Endometrial microvascular endothelial cells (primary cell): ENCODE measurements around the gene INHBE. TPM values are rescaled to one million over a fixed set of nuclear protein-coding genes. Genes with fewer than 3 reads are reported as not detected.

ENCODE experiments used
- in situ Hi-C: cut with HindIII; loops from 2 replicates; pipeline ENCODE4 v1.10.0; 2017; ENCODE audit warnings: low sequenced_read_pairs, low pct_unique_long_range_greater_than_20kb; ENCODE audit errors: inconsistent ontology term
- total RNA-seq: library from RNA; depleted of rRNA; stranded (reverse); fragments of >200 nt; gene quantifications from one replicate; pipeline ENCODE4 v1.2.3, GENCODE V29; 2015; ENCODE audit errors: inconsistent ontology term

INHBE gene
- total RNA-seq, 1 donor from 2014 or later: not detected

DNA sequence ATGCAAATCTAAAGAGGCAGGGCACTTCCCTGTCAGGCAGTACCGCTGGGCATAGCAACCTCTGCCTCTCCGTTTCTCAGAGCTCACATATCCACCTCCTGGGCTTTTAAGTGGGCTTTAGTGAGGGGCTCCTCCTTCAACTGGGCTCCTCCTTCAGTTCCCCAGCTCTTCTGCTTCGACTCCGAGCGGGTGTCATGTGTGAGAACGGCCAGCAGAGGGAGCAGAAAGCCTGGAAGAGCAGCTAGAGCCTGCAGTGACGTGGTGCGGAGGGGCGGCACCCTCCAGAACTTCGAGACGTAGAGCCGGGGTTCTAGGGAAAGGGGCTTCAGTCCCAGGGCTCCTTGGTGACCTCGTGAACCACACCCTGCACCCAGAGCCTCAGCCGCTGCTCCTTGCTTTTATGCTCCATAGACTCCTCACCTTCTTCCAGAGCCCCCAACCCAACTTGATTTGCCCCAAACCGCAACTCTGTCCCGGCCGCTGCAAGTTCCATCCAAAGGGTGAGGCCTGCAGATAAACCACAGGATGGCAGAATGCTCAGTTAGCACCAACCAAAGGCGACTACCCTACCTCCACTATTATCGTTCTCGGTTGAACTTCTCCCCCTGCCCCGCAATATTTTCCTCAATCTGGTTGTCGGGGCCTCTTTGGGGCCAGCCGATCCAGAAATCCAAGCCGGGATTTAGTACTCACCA is 4.1 kb downstream of the INHBE start:
- in situ Hi-C loops: no loop called here

- in situ Hi-C loops: no loop called here
Measured at GRCh38 chr12:57459750-57460467, 4.8 kb downstream of the INHBE start, which contains the start of gene GLI1. TSS of gene GLI1 (plus strand) at chr12:57459785. CDS start at chr12:57463692, 3,907 bp downstream.

GRCh38 chr12:57460468-57460784 is 5.3 kb downstream of the INHBE start:
- in situ Hi-C loops: no loop called here

DNA sequence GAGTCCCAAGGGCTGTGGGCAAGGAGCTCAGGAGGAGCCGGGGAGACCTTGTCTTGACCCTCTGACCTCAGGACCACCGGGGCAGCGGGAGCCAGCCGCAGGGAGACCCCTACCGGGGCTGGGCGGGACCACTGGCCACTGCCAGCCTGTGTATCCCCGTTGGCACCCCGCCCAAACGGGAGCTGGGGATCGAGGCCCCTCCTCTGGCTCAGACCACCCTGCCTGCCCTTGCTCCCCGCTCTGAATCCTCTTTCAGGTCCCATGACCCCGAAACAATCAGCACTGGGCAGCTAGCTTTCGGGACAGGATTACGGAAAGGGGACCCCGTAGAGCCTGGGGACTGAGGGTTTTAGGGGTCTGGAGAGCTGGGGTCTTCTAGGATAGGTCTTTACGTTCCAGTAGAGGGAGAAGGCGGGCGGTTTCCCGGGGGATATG is 5.8 kb downstream of the INHBE start:
- in situ Hi-C loops: no loop called here

DNA sequence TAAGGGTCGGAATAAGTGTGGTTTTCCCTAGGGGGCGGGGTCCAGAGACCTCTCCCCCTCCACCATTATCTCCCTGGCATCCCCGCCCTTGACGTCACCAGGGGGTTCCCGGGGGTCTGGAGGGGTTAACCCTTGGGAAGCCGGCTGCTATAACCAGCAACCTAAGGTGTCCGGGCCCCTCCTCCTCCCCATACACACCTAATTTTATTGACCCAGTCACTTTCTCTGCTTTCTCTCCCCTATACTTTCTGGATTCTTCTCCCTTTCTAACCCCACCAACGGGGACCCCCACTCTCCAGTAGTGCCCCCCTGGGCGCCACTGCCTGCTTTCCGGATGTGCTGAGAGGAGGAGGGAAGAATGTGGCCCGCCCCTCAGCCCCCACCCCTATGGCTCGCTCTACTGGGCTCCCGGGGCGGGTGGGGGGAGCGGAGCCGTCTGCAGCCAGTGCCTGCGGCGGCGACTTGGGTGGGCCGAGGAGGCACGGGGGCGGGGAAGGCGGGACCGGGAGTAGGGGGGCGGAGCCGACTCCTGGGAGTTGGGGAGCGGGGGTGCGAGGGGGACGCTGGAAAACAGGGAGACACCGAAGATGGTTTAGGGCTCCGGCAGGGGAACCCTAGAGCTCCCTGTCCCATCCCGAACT is 6.3 kb downstream of the INHBE start:
- in situ Hi-C loops: no loop called here

DNA sequence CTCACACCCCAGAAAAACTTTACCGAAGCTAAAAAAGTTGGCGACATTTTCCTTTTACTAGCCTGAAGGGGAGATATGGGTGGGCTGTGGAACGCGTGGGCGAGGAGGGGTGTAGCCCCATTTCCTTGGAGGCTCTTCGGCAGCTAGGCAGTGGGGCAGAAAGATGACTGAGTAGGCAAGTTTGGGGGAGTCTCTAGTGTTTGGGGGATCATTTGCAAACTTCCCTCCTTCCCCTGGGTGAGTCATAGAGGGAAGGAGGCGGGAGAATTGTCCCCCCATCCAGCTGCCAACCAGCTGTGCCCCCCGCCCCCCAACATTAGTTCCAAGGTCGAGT is 6.8 kb downstream of the INHBE start:
- in situ Hi-C loops: no loop called here

- in situ Hi-C loops: no loop called here
Measured at GRCh38 chr12:57462251-57462911, 7.3 kb downstream of the INHBE start.

DNA sequence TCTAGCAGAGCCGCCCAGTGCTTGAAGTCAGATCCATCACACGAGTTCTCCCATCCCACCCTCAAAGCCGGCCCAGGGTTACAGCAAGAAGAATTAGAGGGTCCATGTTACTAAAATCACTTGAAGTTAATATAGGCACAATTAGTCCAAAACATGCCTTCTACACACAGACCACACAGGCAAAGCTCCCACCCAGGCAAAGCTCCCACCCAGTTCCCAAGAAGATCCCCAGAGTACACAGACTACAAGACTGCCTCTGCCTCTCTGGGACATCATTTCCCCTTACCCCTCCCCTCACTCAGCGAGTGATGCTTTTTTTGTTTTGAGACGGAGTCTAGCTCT is 7.8 kb downstream of the INHBE start:
- in situ Hi-C loops: no loop called here

DNA sequence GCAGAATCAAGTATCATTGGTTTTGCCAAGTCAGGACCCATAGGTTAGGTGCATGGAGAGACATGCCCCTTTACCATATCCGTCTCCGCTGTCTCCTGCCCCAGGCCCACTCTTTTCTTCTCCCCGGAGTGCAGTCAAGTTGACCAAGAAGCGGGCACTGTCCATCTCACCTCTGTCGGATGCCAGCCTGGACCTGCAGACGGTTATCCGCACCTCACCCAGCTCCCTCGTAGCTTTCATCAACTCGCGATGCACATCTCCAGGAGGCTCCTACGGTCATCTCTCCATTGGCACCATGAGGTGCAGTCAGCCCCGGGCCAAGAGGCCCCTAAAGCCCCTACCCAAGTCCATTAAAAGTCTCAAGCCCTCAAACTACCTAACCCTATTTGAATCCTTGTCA is 9.5 kb downstream of the INHBE start:
- in situ Hi-C loops: no loop called here

DNA sequence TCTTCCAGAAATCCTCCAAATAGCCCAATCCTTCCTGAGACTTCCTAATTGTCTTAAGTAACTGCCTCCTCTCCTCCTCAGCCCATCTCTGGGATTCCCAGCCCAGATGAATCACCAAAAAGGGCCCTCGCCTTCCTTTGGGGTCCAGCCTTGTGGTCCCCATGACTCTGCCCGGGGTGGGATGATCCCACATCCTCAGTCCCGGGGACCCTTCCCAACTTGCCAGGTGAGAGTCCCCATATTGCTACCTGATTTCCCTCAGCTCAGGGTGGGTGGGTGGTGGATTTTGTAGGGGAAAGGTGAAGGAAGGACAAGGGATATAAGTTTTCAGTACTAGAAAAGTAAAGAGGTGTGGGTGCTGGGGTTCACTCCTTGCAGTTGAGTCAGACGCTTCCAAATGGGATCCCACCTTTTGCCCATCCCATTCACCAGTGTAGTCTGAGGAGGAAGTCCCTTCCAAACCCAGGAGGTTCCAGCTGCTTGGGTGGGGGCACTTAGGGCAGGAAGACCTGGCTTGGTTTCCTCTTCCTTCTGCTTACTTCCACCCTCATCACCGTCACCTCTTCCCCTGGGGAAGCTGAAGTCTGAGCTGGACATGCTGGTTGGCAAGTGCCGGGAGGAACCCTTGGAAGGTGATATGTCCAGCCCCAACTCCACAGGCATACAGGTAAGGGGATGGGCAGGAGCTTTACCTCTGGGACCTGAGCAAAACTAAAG is 10.1 kb downstream of the INHBE start:
- in situ Hi-C loops: no loop called here

GRCh38 chr12:57465747-57466505 is 10.8 kb downstream of the INHBE start:
- in situ Hi-C loops: no loop called here

GRCh38 chr12:57467212-57467874 is 12.2 kb downstream of the INHBE start:
- in situ Hi-C loops: no loop called here

DNA sequence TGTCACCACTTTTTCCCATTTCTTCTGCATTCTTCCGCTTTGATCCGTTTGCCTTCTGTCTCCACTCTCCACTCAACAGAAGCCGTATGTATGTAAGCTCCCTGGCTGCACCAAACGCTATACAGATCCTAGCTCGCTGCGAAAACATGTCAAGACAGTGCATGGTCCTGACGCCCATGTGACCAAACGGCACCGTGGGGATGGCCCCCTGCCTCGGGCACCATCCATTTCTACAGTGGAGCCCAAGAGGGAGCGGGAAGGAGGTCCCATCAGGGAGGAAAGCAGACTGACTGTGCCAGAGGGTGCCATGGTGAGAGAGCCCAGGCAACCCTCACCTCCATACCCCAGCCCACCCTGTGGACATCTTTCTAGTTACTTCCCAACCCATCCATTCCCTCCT is 12.8 kb downstream of the INHBE start:
- in situ Hi-C loops: no loop called here

DNA sequence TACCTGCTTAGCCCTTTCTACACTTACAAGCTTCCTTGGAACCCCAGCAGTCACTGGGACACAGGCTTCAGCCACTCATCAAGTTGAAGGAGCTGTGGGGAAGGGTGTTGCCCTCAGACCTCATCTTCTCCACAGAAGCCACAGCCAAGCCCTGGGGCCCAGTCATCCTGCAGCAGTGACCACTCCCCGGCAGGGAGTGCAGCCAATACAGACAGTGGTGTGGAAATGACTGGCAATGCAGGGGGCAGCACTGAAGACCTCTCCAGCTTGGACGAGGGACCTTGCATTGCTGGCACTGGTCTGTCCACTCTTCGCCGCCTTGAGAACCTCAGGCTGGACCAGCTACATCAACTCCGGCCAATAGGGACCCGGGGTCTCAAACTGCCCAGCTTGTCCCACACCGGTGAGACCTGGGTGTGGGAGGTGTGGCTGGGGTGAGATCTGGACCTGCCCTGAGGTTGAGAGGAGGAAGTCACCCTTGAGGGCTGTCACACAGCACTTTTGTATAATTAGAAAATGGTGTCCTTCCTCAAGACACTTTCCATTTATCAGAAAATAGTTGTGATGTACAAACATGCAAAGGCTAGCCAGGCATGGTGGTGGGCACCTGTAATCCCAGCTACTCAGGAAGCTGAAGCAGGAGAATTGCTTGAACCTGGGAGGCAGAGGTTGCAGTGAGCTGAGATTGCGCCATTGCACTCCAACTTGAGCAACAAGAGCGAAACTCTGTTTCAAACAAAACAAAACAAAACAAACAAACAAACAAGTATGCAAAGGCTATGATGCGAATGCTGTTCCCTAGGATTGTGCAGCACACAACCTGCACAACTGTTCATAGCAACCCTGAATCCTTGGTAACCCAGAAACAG is 14.4 kb downstream of the INHBE start:
- in situ Hi-C loops: no loop called here

DNA sequence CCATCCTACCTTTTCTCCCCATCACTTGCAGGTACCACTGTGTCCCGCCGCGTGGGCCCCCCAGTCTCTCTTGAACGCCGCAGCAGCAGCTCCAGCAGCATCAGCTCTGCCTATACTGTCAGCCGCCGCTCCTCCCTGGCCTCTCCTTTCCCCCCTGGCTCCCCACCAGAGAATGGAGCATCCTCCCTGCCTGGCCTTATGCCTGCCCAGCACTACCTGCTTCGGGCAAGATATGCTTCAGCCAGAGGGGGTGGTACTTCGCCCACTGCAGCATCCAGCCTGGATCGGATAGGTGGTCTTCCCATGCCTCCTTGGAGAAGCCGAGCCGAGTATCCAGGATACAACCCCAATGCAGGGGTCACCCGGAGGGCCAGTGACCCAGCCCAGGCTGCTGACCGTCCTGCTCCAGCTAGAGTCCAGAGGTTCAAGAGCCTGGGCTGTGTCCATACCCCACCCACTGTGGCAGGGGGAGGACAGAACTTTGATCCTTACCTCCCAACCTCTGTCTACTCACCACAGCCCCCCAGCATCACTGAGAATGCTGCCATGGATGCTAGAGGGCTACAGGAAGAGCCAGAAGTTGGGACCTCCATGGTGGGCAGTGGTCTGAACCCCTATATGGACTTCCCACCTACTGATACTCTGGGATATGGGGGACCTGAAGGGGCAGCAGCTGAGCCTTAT is 15.3 kb downstream of the INHBE start:
- in situ Hi-C loops: no loop called here

DNA sequence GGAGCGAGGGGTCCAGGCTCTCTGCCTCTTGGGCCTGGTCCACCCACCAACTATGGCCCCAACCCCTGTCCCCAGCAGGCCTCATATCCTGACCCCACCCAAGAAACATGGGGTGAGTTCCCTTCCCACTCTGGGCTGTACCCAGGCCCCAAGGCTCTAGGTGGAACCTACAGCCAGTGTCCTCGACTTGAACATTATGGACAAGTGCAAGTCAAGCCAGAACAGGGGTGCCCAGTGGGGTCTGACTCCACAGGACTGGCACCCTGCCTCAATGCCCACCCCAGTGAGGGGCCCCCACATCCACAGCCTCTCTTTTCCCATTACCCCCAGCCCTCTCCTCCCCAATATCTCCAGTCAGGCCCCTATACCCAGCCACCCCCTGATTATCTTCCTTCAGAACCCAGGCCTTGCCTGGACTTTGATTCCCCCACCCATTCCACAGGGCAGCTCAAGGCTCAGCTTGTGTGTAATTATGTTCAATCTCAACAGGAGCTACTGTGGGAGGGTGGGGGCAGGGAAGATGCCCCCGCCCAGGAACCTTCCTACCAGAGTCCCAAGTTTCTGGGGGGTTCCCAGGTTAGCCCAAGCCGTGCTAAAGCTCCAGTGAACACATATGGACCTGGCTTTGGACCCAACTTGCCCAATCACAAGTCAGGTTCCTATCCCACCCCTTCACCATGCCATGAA is 16.0 kb downstream of the INHBE start:
- in situ Hi-C loops: no loop called here
